ENCODE data around the gene COL4A3.

The COL4A3 gene

GRCh38 chr2:227163998-227164762 is at the start of gene COL4A3, which contains the start of gene COL4A4:
Gene COL4A3, plus strand, starts transcription at chr2:227164624. Its CDS starts 103 bp downstream, at chr2:227164727.
Gene COL4A4, minus strand, starts transcription at chr2:227164205. Its CDS starts 16,722 bp downstream, at chr2:227147483.
- DNase-seq, result no peak

DNA sequence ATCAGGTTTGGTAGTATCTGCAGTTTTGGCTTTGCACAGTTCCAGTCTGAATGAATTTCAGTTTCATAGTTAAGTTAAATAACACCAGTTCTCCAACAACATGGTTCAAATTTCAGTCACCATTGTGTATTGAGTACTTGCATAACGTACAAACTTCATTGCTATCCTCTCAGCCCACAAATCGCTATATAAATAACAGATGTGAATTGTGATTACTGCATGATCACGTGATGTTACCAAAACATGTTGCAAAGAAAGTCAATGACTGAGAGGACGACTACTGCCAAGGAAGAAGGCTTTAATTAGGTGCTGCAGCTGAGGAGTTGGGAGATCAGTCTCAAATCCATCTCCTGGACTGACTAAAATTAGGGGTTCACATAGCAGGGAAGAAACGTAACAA is 48.7 kb upstream of the COL4A3 start:
- DNase-seq, result no peak

DNA sequence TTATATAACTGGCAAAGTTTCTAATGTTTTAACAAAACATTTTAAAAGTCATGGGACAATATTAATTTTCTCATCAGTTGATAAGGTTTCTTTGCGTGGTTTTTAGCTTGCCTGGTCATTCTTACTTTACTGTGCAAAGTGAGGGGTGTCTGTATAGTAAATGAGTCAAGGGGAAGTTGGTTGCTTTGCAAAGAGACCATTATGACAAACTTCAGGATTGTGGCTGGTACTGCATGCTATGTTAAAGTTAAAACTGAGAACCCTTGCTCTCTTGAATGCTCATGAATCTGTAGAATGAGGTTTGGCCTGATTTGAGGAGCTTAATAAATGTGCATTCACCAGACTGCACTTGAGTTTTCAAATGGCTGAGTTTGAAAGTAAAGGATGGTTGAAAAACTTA is 47.4 kb upstream of the COL4A3 start:
- no peak for DNase-seq

DNA sequence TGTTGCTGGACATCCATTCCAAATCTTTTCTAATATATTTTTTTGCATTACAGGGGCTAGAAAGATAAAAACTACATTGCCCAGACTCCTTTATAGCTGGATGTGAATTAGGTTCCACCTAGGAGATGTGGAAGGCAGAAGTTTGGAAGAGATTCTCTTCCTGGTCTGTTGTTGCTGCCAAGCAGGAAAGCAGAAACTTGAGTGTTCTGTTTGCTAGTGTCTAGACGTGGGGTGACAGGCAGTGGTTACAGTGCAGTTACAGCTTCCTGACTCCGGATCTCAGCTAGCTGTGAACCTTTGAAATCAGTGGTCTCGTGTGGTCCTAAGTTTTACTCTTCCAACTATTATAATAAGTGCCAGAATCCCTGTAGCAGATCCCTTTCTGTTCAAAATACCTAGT is 46.6 kb upstream of the COL4A3 start:
- DNase-seq, result no peak

GRCh38 chr2:227118353-227118752 is 46.1 kb upstream of the COL4A3 start:
- no peak for DNase-seq

- no peak for DNase-seq
These were observed 40.7 kb upstream of the COL4A3 start for GRCh38 chr2:227123697-227124096.

GRCh38 chr2:227124811-227125210 is 39.6 kb upstream of the COL4A3 start:
- no peak for DNase-seq

DNA sequence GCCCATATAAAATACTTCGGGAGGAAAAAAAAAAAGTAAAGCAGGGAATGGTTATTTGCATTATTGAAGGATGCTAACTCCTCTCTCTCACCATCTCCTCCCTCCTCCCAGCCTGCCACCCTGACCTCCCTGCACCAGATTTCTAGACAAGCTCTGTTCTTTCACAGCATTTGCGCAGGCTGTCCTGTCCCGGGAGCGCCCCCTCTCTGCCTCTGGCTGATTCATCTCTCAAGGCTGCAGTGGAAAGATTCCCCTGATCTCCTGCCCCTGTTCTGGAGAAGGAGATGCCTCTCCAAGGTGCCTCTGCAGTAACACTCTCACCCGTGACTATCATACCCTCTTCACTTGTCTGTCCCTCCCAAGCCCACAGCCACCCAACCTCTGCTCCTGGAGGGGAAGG is 38.9 kb upstream of the COL4A3 start:
- no peak for DNase-seq

DNA sequence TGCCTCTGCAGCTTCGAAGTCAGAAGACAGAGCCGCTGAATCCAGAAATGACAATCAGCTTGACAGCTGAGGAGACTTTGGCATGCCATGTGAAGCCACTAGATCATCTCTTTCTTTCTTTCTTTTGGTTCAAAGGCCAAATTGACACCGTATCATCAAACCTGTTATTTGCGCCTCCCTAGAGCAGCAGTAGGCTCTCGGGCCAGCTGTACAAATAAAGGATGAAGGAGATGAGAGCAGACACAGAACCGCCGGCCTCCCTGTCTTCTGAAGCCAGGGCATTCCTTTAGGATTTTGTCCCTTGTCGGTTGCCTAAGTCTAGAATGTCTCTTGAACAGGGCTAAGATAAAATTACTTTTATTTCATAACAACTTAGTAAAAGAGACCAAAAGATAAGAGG is 37.2 kb upstream of the COL4A3 start:
- DNase-seq, result no peak

GRCh38 chr2:227130636-227131035 is 33.8 kb upstream of the COL4A3 start:
- DNase-seq, result no peak

- DNase-seq, result no peak
These were observed 31.4 kb upstream of the COL4A3 start for GRCh38 chr2:227132986-227133385.

DNA sequence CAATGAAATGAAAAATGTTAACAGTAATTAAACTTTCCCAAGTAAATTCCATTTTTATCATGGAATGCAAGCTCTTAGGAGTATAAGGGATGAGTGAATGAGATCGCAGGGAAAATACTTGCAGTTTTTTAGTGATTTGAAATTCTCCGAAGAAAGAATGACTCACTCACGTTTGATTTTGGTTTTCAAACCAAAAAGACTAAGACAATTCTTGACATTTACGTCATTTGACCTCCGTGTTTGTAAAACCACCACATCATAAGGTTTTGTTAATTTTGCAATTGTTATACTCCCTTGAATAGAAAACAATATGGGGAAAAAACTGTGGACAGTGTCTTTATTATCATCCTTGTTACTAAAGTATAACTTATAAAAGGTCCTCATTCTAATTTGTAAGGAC is 29.8 kb upstream of the COL4A3 start:
- DNase-seq, result no peak

GRCh38 chr2:227141301-227141700 is 23.1 kb upstream of the COL4A3 start:
- DNase-seq, result no peak

DNA sequence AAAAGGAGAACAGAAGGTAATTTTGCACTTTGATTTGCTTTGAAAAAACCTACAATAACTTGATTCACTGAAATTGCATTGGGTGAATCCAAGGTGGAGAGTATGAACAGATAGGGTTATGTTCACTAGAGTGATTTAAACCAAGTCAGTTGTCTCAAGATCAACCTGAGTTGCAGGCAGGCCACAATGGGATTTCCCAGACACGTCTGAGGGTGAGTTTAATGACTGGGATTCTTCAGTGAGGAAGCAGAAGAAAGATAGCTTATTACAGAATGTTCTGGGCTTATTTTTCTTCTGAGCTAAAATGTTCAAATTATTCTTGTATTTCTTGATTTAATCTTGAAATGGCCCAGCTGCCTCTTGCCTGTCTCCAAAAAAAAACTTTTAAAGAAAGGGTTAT is 20.5 kb upstream of the COL4A3 start:
- no peak for DNase-seq

- DNase-seq, result no peak
These were observed 18.0 kb upstream of the COL4A3 start for GRCh38 chr2:227146456-227146855.

- no peak for DNase-seq
These were observed 17.4 kb upstream of the COL4A3 start for GRCh38 chr2:227147023-227147422.

GRCh38 chr2:227148106-227148505 is 16.3 kb upstream of the COL4A3 start:
- DNase-seq, result no peak

GRCh38 chr2:227150222-227150936 is 14.0 kb upstream of the COL4A3 start:
- no peak for DNase-seq

DNA sequence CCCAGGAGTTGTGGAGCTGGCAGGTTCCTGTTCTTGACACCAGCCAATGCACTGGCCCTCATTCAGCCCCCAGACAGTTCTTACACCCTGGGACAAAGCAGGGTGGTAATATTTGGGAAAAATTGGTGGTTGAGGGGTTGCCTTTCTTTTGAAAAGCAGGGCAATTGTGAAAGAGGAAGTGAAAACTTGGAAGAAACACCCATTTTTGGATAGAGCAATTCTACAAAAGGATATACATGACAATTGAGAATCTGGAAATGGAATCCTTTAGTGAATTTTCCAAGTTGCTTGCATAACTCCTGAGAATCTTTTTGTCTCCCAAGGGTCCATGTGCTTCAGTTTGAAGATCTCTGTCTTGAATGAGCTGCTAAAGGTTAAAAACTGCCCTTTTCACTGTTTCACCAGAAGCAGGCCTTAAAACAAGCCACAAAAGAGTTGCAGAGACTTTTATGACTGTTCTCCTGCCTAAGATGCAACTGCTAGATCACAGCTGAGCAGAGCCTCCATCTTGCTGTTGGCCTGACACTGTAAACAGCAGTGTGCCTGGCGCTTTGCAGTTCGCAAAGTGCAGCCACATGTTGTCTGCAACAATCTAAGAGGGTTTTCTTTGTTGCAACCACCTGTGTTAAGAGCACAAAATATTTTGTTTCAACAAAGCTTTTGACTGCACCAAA is 12.2 kb upstream of the COL4A3 start:
- DNase-seq, result no peak

- DNase-seq, result no peak
These were observed 11.1 kb upstream of the COL4A3 start for GRCh38 chr2:227153307-227153706.

DNA sequence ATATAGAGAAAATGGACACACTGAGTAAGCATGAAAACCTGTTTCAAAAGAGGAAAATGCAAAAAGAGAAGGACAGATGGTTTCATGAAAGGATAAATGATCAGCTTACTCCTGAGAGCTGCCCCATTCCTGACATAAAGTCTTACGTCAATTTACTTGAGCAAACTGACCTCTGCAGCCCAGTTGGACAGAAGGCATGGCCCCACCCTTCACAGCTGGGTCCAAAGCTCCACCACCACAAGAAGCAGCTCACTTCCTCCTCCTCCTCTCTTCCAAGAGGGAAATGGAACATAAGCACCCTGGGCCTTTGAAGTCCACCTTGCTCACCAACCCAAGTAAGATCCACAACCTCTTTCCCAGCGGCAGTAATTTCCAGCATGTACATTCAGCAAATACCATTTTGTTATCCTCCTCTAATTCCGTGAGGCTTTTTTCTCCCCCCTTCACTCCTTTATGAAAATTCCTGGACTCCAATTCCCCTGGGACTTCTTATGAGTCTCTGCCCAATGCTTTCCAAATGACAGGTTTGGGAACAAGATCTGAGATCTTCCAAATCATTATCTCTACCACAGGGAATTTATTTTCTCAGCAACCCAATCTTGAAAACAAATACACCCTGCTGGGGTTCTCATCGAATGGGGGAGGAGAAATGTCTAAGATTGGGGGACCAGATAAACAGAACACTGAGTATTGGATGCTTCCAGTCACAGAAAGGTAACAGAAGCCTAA is 10.5 kb upstream of the COL4A3 start:
- DNase-seq, result no peak

DNA sequence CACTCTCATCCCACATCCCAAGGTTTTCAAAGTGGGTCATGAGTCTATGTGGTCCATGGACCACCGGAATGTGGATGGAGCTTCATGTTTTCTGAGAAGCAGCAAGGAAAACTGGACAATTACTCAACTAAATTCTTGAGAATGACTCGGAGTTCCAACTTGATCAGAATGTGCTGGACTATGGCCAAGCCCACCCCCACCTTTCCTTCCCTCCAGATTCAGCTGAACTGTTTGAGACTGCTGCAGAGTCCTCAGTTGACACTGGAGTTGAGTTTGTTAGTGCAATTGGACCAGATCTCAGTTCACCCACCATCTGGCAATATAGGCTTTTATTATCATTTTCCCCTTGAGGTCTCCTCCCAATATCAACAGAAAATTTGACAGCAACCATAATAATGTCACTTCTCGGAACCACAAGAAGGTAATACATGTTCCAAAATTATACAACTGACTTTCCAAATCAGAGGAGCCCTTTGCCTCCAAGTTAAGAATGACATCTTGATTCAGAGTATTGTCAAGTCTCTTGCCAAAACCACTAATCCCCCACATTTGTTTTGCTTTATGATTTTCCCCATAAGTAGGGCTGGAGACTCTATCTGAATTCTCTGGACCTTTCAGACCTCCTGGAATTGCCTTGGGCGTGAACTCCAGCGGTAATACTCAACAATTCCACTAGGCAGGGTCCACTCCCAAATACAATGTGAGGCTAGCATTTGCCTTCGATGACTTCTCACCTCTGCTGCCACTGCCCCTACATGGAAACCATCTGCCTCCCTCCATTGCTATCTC is 9.2 kb upstream of the COL4A3 start:
- no peak for DNase-seq

All from activated CD4-positive, alpha-beta T cell treated with anti-CD3 and anti-CD28 coated beads for 4 hours (primary cell).